HG02884 (cell line): ENCODE data around the gene RINT1.

Experiments
- ATAC-seq: cut with Tn5 transposase; IDR thresholded peaks from one replicate; pipeline ENCODE4 v1.9.1; 2021; ENCODE audit warnings: mild to moderate bottlenecking, moderate library complexity; ENCODE audit not compliant: unreplicated experiment

Gene RINT1

GRCh38 chr7:105530546-105530945 is 1.5 kb upstream of the RINT1 start:
- ATAC-seq, result no peak

GRCh38 chr7:105532709-105533460 is 884 bp downstream of the RINT1 start:
- ATAC-seq, result no peak

GRCh38 chr7:105538339-105538738 is 6.3 kb downstream of the RINT1 start:
- no peak for ATAC-seq

- ATAC-seq, result no peak
These were observed 27.9 kb downstream of the RINT1 start for GRCh38 chr7:105559926-105560325.

GRCh38 chr7:105565190-105565589 is 33.2 kb downstream of the RINT1 start:
- no peak for ATAC-seq

GRCh38 chr7:105567024-105567423 is 35.0 kb downstream of the RINT1 start:
- ATAC-seq, result no peak

- no peak for ATAC-seq
These were observed 35.8 kb downstream of the RINT1 start for GRCh38 chr7:105567821-105568220.

GRCh38 chr7:105571891-105572290 is 39.9 kb downstream of the RINT1 start:
- ATAC-seq, result no peak

GRCh38 chr7:105577251-105577650 is 45.2 kb downstream of the RINT1 start:
- no peak for ATAC-seq

- no peak for ATAC-seq
These were observed 46.5 kb downstream of the RINT1 start for GRCh38 chr7:105578496-105578895.

GRCh38 chr7:105580022-105580740 is 48.2 kb downstream of the RINT1 start:
- ATAC-seq, result no peak

GRCh38 chr7:105581066-105581811 is 49.2 kb downstream of the RINT1 start, which contains the start of gene EFCAB10:
TSS of gene EFCAB10 (minus strand) at chr7:105581493. CDS start at chr7:105581463, 30 bp downstream.
- ATAC-seq, result peak; percentile 72

- no peak for ATAC-seq
These were observed 51.1 kb downstream of the RINT1 start for GRCh38 chr7:105583061-105583460.

- ATAC-seq, result no peak
These were observed 52.2 kb downstream of the RINT1 start for GRCh38 chr7:105584165-105584564.

- no peak for ATAC-seq
These were observed 54.0 kb downstream of the RINT1 start for GRCh38 chr7:105585850-105586500.

GRCh38 chr7:105587909-105588635 is 56.1 kb downstream of the RINT1 start:
- ATAC-seq, result no peak

GRCh38 chr7:105589356-105590077 is 57.5 kb downstream of the RINT1 start:
- peak; percentile 86 for ATAC-seq

- no peak for ATAC-seq
These were observed 58.8 kb downstream of the RINT1 start for GRCh38 chr7:105590793-105591192.

- ATAC-seq, result no peak
These were observed 59.5 kb downstream of the RINT1 start for GRCh38 chr7:105591522-105591921.

- no peak for ATAC-seq
These were observed 62.0 kb downstream of the RINT1 start for GRCh38 chr7:105594034-105594433.
